ENCODE data around the gene CCPG1.
"Not testable (repeated sequence)": the region's sequence is repeated elsewhere in the genome, so short reads cannot be mapped to it uniquely, and the experiment has no call there.

The CCPG1 gene, protein sequence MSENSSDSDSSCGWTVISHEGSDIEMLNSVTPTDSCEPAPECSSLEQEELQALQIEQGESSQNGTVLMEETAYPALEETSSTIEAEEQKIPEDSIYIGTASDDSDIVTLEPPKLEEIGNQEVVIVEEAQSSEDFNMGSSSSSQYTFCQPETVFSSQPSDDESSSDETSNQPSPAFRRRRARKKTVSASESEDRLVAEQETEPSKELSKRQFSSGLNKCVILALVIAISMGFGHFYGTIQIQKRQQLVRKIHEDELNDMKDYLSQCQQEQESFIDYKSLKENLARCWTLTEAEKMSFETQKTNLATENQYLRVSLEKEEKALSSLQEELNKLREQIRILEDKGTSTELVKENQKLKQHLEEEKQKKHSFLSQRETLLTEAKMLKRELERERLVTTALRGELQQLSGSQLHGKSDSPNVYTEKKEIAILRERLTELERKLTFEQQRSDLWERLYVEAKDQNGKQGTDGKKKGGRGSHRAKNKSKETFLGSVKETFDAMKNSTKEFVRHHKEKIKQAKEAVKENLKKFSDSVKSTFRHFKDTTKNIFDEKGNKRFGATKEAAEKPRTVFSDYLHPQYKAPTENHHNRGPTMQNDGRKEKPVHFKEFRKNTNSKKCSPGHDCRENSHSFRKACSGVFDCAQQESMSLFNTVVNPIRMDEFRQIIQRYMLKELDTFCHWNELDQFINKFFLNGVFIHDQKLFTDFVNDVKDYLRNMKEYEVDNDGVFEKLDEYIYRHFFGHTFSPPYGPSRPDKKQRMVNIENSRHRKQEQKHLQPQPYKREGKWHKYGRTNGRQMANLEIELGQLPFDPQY

DNA sequence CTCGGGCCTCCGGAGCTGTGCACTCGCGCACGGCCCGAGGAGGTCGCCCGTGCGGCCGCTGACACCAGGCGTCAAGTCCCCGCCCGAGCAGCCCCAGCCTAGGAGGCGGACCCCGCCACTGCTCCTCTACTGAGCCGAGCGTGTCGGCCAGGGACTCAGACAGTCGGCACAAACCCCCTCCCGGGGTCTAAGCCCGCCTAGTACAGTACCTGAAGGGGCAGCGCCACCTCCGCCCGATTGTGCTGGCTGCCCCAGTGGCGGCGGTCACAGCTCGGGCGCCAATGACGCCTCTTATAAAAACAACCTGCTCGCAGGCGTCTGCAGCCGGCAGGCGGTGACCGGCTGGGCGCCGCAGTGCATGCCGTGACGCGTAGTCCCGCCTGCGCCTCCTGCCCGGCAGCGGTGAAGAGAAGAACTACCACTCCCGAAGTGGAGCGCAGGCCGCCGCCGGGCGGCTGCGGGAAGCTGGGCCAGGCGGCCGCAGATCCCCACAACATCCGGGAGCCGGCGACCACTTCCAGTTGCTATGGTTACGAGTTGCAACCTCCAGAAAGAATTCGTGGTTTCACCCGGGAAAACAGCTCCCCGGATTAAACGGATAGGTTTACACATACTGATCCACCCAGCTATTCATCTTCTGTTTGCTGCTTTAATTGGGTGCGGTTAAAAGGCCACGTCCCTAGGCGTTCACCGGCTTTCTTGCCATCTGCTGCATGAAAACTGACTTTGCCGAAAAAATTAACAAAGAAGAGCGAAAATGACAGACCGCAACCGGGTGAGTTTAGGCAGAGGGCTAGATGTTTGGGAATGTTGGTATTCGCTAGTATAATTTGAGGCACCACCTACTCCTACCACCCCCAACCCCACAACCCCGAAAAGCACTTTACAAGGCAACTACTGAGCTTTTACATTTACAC, at the start of gene CCPG1, which contains the start of gene PIERCE2:
TSS of gene CCPG1 (minus strand) at position 348 of the 917 bp plus-strand sequence. CDS start 18,935 bp downstream, outside the sequence.
TSS of gene PIERCE2 (plus strand) at position 484 of the 917 bp plus-strand sequence. CDS start at position 758, 274 bp downstream.
- DNase-seq (ENCODE audit: low read depth in 2 of 2): peak; percentile 78 to 84

DNA sequence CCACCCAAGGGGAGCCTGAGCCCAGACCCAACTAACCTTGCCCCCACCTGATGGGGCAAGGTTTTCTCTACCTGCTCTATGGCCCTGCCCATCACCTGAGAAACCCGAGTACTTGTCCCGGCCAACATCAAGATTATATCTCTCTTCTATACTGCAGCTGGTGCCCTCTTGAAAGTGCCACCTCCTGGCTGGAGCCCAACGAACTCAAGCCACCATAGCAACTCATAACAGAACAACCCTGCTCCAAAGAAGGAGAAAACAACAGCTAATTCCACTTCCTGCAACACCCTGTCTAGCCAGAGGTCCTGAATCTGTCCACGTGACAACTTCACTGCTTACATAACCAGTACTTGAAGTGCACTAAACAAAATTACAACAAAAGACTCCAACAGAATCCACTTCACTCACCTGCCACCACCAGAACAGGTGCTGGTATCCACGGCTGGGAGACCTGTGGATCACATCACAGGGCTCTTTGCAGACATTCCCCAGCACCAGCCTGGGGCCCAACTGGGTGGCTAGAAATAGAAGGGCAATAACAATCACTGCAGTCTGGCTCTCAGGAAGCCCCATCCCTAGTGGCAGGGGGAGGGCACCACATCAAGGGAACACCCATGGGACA, 49.4 kb upstream of the CCPG1 start:
- DNase-seq (ENCODE audit: low read depth in 2 of 2): no peak

DNA sequence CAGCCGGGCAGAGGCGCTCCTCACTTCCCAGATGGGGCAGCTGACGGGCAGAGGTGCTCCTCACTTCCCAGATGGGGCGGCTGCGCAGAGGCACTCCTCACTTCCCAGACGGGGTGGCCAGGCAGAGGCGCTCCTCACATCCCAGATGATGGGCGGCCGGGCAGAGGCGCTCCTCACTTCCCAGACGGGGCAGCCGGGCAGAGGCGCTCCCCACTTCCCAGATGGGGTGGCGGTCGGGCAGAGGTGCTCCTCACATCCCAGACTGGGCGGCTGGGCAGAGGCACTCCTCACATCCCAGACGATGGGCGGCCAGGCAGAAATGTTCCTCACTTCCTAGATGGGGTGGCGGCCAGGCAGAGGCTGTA, 38.9 kb upstream of the CCPG1 start:
- DNase-seq (ENCODE audit: low read depth in 2 of 2): not testable (repeated sequence)

DNA sequence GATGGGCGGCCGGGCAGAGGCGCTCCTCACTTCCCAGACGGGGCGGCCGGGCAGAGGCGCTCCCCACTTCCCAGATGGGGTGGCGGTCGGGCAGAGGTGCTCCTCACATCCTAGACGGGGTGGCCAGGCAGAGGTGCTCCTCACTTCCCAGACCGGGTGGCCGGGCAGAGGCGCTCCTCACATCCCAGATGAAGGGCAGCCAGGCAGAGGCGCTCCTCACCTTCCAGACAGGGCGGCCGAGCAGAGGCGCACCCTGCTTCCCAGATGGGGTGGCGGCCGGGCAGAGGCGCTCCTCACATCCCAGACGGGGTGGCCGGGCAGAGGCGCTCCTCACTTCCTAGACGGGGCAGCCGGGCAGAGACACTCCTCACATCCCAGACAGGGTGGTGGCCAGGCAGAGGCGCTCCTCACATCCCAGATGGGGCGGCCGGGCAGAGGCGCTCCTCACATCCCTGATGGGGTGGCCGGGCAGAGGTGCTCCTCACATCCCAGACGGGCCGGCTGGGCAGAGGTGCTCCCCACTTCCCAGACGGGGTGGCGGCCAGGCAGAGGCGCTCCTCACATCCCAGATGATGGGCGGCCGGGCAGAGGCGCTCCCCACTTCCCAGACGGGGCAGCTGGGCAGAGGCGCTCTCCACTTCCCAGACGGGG, 38.3 kb upstream of the CCPG1 start:
- not testable (repeated sequence) for DNase-seq (ENCODE audit: low read depth in 2 of 2)

DNA sequence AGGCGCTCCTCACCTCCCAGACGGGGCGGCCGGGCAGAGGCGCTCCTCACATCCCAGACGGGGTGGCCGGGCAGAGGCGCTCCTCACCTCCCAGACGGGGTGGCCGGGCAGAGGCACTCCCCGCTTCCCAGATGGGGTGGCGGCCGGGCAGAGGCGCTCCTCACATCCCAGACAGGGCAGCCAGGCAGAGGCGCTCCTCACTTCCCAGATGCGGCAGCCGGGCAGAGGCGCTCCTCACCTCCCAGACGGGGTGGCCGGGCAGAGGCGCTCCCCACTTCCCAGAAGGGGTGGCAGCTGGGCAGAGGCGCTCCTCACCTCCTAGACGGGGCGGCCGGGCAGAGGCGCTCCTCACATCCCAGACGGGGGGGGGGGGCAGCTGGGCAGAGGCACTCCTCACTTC, 37.8 kb upstream of the CCPG1 start:
- not testable (repeated sequence) for DNase-seq (ENCODE audit: low read depth in 2 of 2)

DNA sequence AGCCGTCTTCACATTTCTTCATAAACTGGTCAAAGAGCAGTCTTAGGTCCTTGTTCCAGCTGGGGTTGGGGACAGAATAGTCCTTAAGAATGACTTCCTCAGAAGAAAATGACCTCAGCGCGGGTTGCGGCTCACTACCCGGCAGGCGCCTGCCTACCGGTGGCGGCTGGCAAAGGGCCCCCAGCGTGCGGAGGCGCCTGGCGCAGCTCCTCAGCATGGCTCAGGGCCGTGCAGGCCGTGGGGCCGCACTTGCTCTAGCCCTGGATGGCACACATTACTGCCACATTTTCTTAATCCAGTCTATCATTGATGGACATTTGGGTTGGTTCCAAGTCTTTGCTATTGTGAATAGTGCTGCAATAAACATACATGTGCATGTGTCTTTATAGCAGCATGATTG, 35.0 kb upstream of the CCPG1 start:
- DNase-seq (ENCODE audit: low read depth in 2 of 2): not testable (repeated sequence)

DNA sequence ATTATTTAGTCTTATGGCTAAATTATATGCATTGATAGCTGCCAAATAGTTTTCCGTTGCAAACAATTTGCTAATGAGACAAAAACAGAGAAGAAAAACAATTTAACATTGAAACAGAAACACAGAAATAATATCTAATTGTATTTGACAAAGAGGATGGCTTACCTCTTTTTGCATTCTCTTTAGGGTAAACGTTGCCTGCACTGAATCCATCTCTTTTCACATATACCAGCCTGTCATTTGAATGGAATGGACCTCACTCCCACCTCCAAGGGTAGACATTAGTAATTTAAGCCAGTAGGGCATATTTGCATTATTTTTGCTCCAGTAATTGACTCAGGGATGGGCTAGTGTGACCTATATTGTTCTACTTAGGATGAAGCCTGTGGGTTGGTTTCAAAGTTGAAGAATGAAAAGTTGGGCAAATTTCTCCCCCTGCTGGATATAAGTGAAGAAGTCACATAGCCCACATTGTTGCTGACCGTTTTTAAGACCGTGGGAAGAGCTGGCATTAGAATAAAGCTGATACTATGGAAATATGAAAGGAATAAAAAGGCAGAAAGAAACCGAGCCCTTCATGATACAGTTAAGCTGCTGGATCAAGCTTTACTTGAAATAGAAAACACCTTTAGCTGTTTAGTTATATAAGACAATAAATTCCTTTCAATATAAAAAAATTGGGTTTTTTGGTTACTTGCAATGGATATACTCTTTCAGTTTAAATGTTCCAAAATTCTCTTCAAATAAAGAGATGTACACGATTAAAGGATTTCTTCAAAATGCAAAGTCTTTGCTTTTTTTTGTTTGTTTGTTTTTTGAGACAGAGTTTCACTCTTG, 27.0 kb upstream of the CCPG1 start:
- DNase-seq (ENCODE audit: low read depth in 2 of 2): no peak

DNA sequence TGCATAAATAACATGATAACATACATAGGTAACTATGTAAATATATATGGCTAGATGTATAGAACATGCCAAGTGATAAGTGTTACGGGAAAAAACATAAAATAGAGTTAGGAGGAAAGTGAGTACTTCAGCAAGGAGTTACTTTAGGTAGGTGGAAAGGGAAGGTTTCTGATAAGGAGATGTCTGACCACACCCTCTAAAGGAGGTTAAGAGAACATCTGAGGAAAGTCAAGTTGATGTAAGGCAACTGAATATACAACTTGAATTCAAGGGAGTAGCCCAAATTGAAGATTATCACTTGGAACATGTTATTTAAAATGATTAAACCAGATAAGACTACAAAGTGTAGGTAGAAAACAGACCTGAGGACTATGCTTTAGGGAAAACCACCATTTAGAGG, 13.9 kb upstream of the CCPG1 start:
- DNase-seq (ENCODE audit: low read depth in 2 of 2): no peak

DNA sequence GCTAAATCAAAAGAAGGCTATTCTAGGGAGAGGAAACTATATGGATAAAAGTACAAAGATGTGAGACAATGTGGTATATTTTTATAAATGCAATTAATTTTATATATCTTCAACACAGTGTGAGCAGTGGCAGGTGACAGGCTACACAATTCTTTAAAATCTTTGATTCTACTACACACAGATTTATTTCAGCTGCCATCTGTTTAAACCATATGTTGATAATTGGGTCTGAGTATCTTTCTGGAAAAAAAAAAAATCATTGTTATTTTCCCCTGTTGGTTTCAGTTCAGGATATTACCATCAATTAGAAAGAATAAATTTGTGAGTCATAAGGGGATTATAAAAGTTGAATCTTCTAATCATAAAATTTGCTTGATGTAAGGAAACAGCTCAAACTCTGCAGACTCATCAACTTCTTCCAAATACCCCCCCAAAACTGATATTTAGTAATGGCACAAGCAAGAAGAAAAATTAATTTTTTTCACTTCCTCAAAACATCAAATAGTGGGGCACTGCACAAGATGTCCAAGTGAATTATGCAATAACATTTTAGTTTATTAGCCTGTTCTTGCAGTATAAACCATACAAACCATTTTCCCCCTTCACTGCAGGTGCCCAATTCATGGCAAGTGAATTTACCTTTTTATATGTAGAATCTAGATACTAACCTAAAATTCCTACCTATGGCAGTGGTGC, 12.2 kb upstream of the CCPG1 start:
- no peak for DNase-seq (ENCODE audit: low read depth in 2 of 2)

DNA sequence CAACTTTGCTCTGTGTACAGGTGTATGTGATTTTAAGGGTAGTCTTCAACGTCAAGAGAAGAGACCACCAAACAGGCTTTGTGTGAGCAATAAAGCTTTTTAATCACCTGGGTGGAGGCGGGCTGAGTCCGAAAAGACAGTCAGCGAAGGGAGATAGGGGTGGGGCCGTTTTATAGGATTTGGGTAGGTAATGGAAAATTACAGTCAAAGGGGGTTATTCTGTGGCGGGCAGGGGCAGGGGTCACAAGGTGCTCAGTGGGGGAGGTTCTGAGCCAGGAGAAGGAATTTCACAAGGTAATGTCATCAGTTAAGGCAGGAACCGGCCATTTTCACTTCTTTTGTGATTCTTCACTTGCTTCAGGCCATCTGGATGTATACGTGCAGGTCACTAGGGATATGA, 9.5 kb upstream of the CCPG1 start:
- DNase-seq (ENCODE audit: low read depth in 2 of 2): not testable (repeated sequence)

DNA sequence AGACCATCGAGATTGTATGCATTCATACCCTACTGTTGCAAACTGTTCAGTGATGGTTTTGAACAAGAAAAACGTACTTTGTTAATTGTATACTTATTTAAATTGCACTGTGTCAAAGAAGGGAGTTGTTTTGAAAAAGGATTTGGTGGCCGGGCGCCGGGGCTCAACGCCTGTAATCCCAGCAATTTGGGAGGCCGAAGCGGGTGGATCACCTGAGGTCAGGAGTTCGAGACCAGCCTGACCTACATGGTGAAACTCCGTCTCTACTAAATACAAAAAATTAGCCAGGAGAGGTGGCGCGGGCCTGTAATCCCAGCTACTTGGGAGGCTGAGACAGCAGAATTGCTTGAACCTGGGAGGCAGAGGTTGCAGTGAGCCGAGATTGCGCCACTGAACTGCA, 817 bp upstream of the CCPG1 start:
- not testable (repeated sequence) for DNase-seq (ENCODE audit: low read depth in 2 of 2)

DNA sequence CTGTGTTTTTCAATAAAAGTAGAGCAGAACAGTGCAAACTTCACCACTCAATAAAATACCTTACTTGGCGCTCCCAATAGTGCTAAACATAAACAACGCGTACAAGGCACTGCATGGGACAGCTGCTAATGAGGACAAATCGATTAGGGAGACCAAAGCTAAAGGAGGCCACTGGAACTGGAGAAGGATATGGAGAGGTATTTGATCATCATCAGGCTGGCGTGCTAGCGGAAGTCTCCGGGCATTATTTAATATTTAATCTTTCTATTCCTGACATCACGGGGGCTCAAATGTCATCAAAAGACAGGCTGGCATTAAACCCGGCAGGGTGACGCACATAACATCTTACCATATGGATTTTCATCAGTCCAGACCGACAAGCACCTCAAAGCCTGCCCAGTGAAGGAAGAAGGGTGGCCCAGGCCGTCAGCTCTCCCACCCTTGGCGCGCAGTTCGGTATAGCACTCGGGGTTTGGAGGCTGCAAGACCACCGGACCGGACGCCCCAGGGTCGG, 604 bp downstream of the CCPG1 start:
- no peak for DNase-seq (ENCODE audit: low read depth in 2 of 2)

DNA sequence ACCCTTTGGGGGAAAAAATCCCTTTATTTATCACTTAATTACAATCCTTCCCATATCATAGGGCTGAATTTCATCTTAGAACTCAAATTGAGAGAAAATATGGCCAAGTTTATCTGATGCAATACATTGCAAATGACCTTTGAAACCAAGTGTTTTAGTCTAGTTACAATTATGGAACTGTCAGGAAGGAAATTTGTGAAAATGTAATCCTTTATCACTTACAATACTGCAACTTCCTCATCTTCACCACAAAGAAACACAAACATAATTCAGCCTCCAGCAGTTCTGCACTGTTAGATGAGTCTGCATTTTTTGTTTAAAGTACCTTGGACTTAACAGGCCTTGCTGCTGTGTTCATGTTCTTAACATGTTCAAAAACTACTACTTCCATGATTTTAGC, 4.6 kb downstream of the CCPG1 start:
- DNase-seq (ENCODE audit: low read depth in 2 of 2): no peak

DNA sequence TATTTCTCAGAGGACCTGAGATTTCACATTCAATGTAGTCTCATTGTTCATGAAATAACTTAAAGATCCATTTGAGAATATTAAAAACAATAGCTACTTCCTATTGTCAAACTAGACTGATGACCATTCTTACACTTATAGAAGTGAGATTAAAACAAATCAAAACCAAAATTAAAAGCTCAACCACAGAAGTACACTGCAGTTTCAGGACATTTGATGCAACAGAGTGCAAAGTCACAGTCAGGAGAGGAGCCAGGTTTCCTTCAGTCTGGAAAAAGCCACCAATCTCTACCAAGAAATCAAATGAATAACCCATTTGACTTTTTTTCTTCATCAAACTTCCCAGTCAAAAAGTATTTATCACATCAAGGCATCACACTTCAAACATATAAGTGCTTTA, 5.5 kb downstream of the CCPG1 start:
- DNase-seq (ENCODE audit: low read depth in 2 of 2): no peak

DNA sequence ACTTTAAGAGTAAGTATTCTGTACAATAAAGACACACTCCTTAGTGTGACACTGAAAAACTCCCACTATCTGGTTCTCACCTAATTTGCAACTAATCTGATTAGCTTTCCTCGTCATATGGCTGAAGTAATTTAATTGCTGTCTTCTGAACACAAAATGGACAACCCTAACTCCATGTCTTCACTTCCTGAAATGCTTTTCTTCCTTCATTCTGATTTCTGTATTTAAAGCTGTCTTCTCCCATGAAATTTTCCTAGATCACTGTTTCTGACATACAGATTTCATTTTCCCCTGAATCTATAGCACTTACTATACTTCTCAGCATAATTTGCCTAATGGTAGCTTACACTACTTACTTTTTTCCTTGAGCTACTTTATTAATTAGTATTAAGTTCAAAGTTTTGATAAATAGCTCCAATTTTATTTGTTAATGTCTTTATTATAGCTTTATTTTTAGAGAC, 6.3 kb downstream of the CCPG1 start:
- no peak for DNase-seq (ENCODE audit: low read depth in 2 of 2)

DNA sequence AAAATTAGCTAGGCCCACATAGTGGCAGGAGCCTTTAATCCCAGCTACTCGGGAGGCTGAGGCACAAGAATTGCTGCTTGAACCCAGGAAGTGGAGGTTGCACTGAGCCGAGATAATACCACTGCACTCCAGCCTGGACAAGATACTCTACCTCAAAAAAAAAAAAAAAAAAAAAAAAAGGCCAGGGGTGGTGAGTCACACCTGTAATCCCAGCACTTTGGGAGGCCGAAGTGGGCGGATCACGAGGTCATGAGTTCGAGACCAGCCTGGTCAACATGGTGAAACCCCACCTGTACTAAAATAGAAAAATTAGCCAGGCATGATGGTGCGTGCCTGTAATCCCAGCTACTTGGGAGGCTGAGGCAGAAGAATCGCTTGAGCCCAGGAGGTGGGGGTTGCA, 8.1 kb downstream of the CCPG1 start:
- not testable (repeated sequence) for DNase-seq (ENCODE audit: low read depth in 2 of 2)

DNA sequence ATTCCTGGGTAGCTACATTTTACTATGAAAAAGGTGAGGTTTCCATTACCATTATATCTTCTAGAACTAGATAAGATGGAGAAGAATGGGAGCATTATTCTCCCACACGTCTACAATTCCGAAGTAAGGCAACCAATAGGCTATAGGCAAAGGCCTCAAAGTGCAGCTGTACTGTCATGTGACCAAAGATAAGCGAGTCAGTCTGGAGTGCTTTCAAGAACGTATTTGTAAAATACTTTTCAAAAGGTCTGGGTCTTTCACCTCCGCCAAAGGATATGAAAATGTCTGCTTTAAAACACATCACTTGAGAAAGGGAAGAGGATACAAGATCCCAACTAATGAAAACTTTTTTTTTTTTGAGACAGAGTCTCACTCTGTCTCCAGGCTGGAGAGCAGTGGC, 9.9 kb downstream of the CCPG1 start:
- DNase-seq (ENCODE audit: low read depth in 2 of 2): no peak

DNA sequence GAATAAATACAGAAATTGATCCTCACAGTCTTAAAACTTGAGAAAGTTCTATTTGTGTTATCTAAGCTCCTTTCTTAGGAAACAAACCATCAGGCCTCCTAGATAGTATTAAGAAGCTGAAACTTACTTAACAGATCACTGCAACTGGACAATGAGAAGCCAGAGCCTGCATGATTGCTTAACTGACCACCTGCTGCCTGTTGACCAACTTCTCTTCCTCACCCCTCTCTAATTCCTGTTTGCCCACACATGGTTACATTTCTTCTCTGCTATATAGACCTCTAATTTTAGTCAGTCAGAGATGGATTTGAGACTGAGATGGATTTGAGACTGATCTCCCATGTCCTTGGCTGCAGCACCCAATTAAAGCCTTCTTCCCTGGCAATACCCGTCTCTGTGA, 13.5 kb downstream of the CCPG1 start:
- no peak for DNase-seq (ENCODE audit: low read depth in 2 of 2)

DNA sequence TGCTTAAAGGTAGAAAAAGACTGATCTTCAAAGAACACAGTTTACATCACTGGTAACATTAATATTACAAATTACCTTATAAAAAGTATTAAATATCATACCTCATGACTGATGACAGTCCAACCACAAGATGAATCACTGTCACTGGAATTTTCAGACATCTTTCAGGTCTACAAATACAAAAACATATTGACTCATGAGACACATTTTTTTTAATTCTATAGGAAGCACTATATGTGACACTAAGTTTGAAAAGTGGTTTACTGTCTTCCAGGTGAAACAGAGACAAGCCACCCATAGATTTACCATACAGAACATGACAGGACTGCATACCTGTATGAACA, 18.9 kb downstream of the CCPG1 start:
- no peak for DNase-seq (ENCODE audit: low read depth in 2 of 2)
